ENCODE data around the gene LRBA.

LRBA gene

GRCh38 chr4:150342945-150343344 lies 672.1 kb downstream of the LRBA start:
- no peak for DNase-seq

- no peak for DNase-seq
Measured at GRCh38 chr4:150337734-150338133, 677.4 kb downstream of the LRBA start.

GRCh38 chr4:150336676-150337412 lies 678.2 kb downstream of the LRBA start:
- DNase-seq, result no peak

GRCh38 chr4:150332961-150333360 lies 682.1 kb downstream of the LRBA start:
- no peak for DNase-seq

- no peak for DNase-seq
Measured at GRCh38 chr4:150332086-150332485, 683.0 kb downstream of the LRBA start.

GRCh38 chr4:150329373-150329772 lies 685.7 kb downstream of the LRBA start:
- DNase-seq, result no peak

- no peak for DNase-seq
Measured at GRCh38 chr4:150328496-150328895, 686.6 kb downstream of the LRBA start.

- DNase-seq, result no peak
Measured at GRCh38 chr4:150327262-150327780, 687.8 kb downstream of the LRBA start.

GRCh38 chr4:150325872-150326271 lies 689.2 kb downstream of the LRBA start:
- no peak for DNase-seq

GRCh38 chr4:150323406-150324325 lies 691.4 kb downstream of the LRBA start:
- DNase-seq, result no peak

- no peak for DNase-seq
Measured at GRCh38 chr4:150322646-150323045, 692.4 kb downstream of the LRBA start.

- DNase-seq, result no peak
Measured at GRCh38 chr4:150321113-150321512, 694.0 kb downstream of the LRBA start.

- no peak for DNase-seq
Measured at GRCh38 chr4:150318971-150319370, 696.1 kb downstream of the LRBA start.

- DNase-seq, result no peak
Measured at GRCh38 chr4:150318527-150318926, 696.6 kb downstream of the LRBA start.

- no peak for DNase-seq
Measured at GRCh38 chr4:150316332-150317205, 698.5 kb downstream of the LRBA start.

GRCh38 chr4:150315691-150316090 lies 699.4 kb downstream of the LRBA start:
- DNase-seq, result no peak

- DNase-seq, result no peak
Measured at GRCh38 chr4:150315175-150315574, 699.9 kb downstream of the LRBA start.

- no peak for DNase-seq
Measured at GRCh38 chr4:150314031-150314430, 701.1 kb downstream of the LRBA start.

GRCh38 chr4:150310159-150310895 lies 704.8 kb downstream of the LRBA start:
- no peak for DNase-seq

GRCh38 chr4:150308824-150309472 lies 706.1 kb downstream of the LRBA start:
- DNase-seq, result no peak

GRCh38 chr4:150306719-150307118 lies 708.4 kb downstream of the LRBA start:
- DNase-seq, result no peak

- DNase-seq, result no peak
Measured at GRCh38 chr4:150305995-150306394, 709.1 kb downstream of the LRBA start.
